ENCODE results near the gene PSD4.
A peak's percentile ranks its signal among the peaks of the same experiment; 100 is the strongest.

PSD4 gene

DNA sequence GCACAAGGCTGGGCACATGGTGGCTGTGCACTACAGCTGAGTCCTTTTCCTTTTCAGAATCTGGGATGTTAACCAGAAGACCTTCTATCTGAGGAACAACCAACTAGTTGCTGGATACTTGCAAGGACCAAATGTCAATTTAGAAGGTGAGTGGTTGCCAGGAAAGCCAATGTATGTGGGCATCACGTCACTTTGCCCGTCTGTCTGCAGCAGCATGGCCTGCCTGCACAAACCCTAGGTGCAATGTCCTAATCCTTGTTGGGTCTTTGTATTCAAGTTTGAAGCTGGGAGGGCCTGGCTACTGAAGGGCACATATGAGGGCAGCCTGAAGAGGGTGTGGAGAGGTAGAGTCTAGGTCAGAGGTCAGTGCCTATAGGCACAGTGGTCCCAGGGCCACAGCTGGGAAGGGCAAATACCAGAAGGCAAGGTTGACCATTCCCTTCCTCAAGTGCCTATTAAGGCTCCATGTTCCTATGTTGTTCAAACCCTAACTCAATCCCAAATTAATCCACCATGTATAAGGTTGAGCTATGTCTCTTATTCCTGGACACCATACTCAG, 44.2 kb upstream of the PSD4 start:
- TF ChIP-seq, protein P1, sequence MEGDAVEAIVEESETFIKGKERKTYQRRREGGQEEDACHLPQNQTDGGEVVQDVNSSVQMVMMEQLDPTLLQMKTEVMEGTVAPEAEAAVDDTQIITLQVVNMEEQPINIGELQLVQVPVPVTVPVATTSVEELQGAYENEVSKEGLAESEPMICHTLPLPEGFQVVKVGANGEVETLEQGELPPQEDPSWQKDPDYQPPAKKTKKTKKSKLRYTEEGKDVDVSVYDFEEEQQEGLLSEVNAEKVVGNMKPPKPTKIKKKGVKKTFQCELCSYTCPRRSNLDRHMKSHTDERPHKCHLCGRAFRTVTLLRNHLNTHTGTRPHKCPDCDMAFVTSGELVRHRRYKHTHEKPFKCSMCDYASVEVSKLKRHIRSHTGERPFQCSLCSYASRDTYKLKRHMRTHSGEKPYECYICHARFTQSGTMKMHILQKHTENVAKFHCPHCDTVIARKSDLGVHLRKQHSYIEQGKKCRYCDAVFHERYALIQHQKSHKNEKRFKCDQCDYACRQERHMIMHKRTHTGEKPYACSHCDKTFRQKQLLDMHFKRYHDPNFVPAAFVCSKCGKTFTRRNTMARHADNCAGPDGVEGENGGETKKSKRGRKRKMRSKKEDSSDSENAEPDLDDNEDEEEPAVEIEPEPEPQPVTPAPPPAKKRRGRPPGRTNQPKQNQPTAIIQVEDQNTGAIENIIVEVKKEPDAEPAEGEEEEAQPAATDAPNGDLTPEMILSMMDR (IDR thresholded peaks at IDR 0.05; ENCODE audit: low read depth, low read length): no peak
- no peak overlapping the region for H3K4me3 ChIP-seq (replicated peaks in 1 of 2; ENCODE audit: low read depth in 2 of 2, low read length in 2 of 2)
- no peak for DNase-seq (ENCODE audit: low read depth in 2 of 2)

DNA sequence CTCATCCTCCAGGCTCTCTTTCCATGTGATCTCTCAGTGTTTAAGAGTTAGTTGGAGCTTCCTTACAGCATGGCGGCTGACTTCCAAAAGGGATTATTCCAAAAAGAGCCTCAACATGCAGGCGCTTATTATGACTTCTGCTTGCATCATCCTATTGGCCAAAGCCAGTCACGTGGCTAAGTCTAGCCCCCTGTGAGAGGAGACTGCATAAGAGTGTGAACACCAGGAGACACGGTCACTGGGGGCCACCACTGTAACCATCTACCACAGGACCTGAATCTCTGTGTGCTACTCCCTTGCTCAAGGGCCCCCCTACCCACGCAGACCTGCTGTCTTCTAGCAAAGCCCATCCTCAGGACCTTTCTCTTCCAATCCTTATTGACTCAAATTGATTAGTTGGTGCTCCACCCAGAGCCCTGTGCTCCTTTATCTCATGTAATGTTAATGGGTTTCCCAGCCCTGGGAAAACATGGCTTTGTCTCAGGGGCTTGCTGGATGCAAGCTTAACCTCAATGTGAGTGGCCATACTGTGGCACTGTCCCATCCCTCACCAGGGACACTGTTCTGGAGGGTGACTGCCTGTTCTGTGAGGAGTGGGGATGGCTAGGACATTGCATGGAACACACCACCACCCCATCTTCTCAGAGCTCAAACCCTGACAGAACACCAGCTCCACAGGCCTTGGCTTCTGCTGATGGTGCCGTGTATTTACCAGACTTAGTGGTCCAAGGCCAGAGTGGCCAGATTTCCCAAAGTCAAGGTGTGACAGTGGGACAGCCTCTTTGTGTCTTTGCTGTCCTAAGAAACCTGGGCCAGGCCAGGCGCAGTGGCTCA, 42.2 kb upstream of the PSD4 start:
- no peak overlapping the region for H3K4me3 ChIP-seq (replicated peaks in 1 of 2; ENCODE audit: low read depth in 2 of 2, low read length in 2 of 2)
- TF ChIP-seq, protein P1 (IDR thresholded peaks at IDR 0.05; ENCODE audit: low read depth, low read length): no peak
- DNase-seq (ENCODE audit: low read depth in 2 of 2): no peak

DNA sequence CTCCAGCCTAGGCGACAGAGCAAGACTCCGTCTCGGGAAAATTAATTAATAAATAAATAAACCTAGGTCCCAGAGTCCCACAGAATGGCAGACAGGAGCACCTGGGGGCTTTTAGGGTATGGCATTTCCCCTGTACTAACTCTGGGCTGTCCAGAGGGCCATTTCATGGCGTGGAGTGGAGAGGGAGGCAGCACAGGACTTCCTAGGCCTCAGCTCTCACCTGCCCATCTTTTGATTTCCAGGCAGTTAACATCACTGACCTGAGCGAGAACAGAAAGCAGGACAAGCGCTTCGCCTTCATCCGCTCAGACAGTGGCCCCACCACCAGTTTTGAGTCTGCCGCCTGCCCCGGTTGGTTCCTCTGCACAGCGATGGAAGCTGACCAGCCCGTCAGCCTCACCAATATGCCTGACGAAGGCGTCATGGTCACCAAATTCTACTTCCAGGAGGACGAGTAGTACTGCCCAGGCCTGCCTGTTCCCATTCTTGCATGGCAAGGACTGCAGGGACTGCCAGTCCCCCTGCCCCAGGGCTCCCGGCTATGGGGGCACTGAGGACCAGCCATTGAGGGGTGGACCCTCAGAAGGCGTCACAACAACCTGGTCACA, 41.3 kb upstream of the PSD4 start:
- no peak for DNase-seq (ENCODE audit: low read depth in 2 of 2)
- TF ChIP-seq, protein P1 (IDR thresholded peaks at IDR 0.05; ENCODE audit: low read depth, low read length): no peak
- H3K4me3 ChIP-seq (replicated peaks in 1 of 2; ENCODE audit: low read depth in 2 of 2, low read length in 2 of 2): no peak overlapping the region

DNA sequence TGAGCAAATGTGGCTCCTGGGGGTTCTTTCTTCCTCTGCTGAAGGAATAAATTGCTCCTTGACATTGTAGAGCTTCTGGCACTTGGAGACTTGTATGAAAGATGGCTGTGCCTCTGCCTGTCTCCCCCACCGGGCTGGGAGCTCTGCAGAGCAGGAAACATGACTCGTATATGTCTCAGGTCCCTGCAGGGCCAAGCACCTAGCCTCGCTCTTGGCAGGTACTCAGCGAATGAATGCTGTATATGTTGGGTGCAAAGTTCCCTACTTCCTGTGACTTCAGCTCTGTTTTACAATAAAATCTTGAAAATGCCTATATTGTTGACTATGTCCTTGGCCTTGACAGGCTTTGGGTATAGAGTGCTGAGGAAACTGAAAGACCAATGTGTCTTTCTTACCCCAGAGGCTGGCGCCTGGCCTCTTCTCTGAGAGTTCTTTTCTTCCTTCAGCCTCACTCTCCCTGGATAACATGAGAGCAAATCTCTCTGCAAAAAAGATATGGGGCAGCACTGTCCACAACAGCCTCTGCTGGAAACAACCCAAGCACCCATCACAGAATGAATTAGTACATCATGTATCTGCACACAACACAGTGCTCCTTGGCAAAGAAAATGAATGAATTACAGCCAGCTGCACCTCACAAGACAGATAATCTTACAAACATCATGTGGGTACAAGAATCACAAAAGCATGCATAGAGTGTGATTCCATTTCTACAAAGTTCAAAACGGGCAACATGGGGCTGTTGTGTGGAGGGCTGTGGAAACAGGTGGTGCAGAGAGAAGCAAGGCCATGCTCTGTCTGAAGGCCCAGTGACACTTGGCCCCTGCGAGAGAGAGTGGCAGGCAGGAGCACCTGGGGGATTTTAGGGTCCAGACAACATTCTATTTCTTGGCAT, 39.8 kb upstream of the PSD4 start:
- TF ChIP-seq, protein P1 (IDR thresholded peaks at IDR 0.05; ENCODE audit: low read depth, low read length): no peak
- H3K4me3 ChIP-seq (replicated peaks in 1 of 2; ENCODE audit: low read depth in 2 of 2, low read length in 2 of 2): no peak overlapping the region
- peak in 1 of 2 donors; percentile 3 for DNase-seq (ENCODE audit: low read depth in 2 of 2)

DNA sequence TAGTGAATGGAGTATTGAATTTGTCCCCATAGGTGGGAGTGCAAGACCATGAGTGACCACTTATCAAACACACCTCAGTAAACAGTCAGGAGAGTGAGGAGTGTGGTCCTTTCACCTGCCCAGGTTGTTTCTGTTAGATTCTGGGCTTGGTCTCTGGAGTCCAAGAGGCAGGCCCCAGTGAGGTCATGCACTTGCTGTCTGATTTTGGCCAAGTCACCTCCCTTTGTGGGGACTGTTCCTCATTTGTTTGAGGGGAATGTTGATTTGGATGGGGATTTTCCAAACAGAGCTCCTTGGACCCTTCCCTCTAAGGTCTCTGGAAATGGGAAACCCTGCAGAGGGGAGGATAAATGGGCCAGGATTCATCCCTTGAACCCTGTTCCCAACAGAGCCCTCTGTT, 39.1 kb upstream of the PSD4 start:
- no peak for DNase-seq (ENCODE audit: low read depth in 2 of 2)
- TF ChIP-seq, protein P1 (IDR thresholded peaks at IDR 0.05; ENCODE audit: low read depth, low read length): no peak
- no peak overlapping the region for H3K4me3 ChIP-seq (replicated peaks in 1 of 2; ENCODE audit: low read depth in 2 of 2, low read length in 2 of 2)

DNA sequence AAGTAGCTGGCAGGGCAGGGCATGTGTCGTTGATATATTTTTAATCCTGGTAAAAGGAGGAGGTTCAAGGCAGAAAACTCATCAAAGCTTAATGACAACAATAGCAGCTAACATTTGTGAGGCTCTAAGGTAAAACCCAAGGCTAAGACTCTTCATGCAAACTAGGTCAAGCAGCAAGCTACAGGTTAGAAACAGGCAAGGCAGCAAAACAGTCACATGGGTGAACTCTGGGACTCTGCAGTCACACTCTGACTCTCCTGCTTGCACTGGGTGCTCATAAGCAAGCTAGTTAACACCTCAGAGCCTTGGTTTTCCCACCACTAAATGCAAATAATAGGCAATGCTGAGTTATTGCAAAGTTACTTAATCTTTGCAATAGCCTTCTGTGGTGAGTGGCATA, 38.5 kb upstream of the PSD4 start:
- TF ChIP-seq, protein P1 (IDR thresholded peaks at IDR 0.05; ENCODE audit: low read depth, low read length): no peak
- DNase-seq (ENCODE audit: low read depth in 2 of 2): no peak
- H3K4me3 ChIP-seq (replicated peaks in 1 of 2; ENCODE audit: low read depth in 2 of 2, low read length in 2 of 2): no peak overlapping the region

Data from cardiac fibroblast (primary cell).